ENCODE measurements around the gene SNTB2. TPM values are rescaled to one million over a fixed set of nuclear protein-coding genes. Genes with fewer than 3 reads are reported as not detected.

SNTB2 gene
- total RNA-seq, 4 donors from 2014 or later: 58.0 to 99.5 (median 96.7) TPM

DNA sequence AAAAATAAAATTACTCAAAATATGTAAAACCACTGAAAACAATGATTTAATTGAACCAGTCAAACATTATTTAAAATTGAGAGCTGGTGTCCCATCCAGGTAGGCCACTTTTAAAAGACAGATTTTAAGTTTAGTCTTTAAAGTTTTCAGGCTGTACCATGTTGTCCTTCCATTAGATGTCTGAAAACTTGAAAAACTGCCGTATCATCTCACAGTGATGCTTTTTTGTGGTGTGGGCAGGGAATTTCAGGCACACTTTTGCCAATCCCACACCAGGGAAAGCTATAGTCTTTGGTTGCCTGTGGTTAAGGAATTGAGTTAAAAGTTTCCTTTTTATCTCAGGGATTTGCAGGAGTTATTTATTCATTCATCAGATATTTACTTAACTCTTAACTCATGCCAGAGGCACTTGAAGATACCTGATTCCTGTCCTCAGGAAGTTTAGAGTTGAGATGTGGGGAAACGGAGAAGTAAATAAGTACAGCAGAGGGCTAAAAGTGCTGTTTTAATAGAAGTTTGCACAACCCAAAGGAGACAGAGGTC is 3.2 kb downstream of the SNTB2 start:
- Histone ChIP-seq H3K27ac (peak overlapping the region; percentile 79 to 94 (median 91)), H3K27me3 (no peaks in the 10 kb centered on the region), H3K4me1 (peaks cover 63 to 66% of the 10 kb centered on the region in 2 donors), H3K9me3 (no peaks in the 10 kb centered on the region), H3K36me3 (no peaks in the 10 kb centered on the region), H3K4me3 (replicated peaks in 1 of 3) (no peak overlapping the region)
- WGBS, 2 donors: 65 to 80% methylated on average over 2 of the region's 2 CpGs
- TF ChIP-seq, protein P1, sequence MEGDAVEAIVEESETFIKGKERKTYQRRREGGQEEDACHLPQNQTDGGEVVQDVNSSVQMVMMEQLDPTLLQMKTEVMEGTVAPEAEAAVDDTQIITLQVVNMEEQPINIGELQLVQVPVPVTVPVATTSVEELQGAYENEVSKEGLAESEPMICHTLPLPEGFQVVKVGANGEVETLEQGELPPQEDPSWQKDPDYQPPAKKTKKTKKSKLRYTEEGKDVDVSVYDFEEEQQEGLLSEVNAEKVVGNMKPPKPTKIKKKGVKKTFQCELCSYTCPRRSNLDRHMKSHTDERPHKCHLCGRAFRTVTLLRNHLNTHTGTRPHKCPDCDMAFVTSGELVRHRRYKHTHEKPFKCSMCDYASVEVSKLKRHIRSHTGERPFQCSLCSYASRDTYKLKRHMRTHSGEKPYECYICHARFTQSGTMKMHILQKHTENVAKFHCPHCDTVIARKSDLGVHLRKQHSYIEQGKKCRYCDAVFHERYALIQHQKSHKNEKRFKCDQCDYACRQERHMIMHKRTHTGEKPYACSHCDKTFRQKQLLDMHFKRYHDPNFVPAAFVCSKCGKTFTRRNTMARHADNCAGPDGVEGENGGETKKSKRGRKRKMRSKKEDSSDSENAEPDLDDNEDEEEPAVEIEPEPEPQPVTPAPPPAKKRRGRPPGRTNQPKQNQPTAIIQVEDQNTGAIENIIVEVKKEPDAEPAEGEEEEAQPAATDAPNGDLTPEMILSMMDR (IDR thresholded peaks at IDR 0.05): no peak
- peak in 1 of 2 donors; percentile 3 for TF ChIP-seq POLR2A (IDR thresholded peaks at IDR 0.05)
- intact Hi-C loops (cut with DNase I): no loop called here
- no peak for DNase-seq

DNA sequence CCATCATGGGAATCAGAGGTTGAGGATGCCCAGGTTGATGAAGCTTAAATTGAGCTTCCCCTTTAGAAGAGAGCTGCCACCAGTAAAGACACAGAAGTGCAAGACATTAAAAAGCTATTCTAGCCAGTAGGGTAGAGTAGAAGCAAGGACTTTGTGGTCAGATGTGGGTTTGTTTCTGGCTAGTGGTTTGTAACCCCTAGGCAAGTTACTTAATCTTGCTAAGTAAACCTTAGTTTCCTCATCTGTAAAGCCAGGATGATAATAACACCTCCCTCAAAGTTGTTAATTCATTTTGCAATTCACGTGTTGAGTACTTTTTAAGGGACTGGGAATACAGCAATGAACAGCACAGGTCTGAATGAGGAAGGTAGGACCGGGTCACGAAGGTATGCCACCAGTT is 3.6 kb downstream of the SNTB2 start:
- WGBS, 2 donors: 68 to 78% methylated on average over 3 of the region's 3 CpGs
- intact Hi-C loops (cut with DNase I): no loop called here
- Histone ChIP-seq H3K9me3 (no peaks in the 10 kb centered on the region), H3K27ac (peak overlapping the region; percentile 79 to 94 (median 91)), H3K4me1 (peaks cover 68 to 70% of the 10 kb centered on the region in 2 donors), H3K4me3 (replicated peaks in 1 of 3) (no peak overlapping the region), H3K27me3 (no peaks in the 10 kb centered on the region), H3K36me3 (no peaks in the 10 kb centered on the region)
- DNase-seq: no peak
- TF ChIP-seq, protein P1 (IDR thresholded peaks at IDR 0.05): no peak
- no peak for TF ChIP-seq POLR2A (IDR thresholded peaks at IDR 0.05)

DNA sequence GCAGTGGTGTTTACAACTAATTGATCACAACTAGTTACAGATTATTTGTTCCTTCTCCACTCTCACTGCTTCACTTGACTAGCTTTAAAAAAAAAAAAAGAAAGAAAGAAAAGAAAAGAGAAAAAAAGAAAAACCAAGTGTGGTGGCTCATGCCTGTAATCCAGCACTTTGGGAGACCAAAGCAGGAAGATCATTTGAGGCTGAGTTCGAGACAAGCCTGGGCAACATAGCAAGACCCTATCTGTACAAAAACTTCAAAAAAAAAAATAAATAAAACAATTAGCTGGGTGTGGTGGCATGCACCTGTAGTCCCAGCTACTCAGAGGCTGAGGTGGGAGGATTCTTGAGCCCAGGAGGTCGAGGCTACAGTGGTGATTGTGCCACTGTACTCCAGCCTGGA is 4.2 kb downstream of the SNTB2 start:
- H3K27me3 ChIP-seq: no peaks in the 10 kb centered on the region
- peaks cover 65 to 72% of the 10 kb centered on the region in 2 donors for H3K4me1 ChIP-seq
- H3K9me3 ChIP-seq: no peaks in the 10 kb centered on the region
- DNase-seq: no peak
- WGBS, 2 donors: 84 to 90% methylated on average over 2 of the region's 2 CpGs
- peak overlapping the region; percentile 44 to 94 (median 91) for H3K27ac ChIP-seq
- no peak for TF ChIP-seq POLR2A (IDR thresholded peaks at IDR 0.05)
- TF ChIP-seq, protein P1 (IDR thresholded peaks at IDR 0.05): no peak
- H3K4me3 ChIP-seq (replicated peaks in 1 of 3): no peak overlapping the region
- H3K36me3 ChIP-seq: no peaks in the 10 kb centered on the region
- intact Hi-C loops (cut with DNase I): no loop called here

DNA sequence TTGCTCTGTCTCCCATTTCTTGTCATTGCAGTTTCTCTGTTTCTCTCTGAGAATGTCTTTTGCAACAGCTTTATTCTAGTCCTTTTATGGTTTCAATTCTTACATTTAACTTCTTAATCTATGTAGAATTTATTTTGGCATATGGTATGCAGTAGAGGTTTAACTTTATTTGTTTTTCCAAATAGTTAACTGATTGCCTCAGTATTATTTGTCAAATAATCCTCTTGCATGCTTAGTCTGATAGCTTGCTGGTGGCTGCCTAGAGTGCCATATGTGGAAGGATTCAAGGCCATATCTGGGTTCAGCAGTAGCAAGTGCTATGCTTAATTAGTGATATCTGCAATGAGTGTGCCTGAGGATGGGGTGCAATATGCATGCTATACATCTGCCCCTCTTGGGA is 6.9 kb downstream of the SNTB2 start:
- Histone ChIP-seq H3K27me3 (no peaks in the 10 kb centered on the region), H3K4me1 (peaks cover 66 to 67% of the 10 kb centered on the region in 2 donors), H3K9me3 (no peaks in the 10 kb centered on the region), H3K36me3 (no peaks in the 10 kb centered on the region), H3K4me3 (replicated peaks in 1 of 3) (no peak overlapping the region), H3K27ac (peak overlapping the region in 2 of 3 donors; percentile 31 to 94)
- DNase-seq: no peak
- intact Hi-C loops (cut with DNase I): no loop called here
- no peak for TF ChIP-seq POLR2A (IDR thresholded peaks at IDR 0.05)
- TF ChIP-seq, protein P1 (IDR thresholded peaks at IDR 0.05): no peak

DNA sequence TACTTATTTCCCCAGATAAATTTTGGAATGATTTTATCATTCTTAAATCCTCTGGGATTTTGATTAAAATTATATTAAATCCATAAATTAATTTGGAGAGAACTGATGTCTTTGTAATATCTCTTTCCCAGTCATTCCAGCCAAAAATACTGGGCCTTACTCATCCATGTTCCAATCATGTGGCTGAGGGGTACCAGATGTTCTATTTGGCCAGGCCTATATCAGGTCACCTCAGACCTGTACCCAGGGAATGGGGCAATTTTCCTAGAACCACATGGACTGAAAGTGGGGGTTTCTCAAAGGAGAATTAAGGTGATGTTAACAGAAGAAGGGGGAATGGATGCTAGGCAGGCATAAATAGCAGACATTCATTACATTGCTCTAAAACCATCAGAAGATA is 7.5 kb downstream of the SNTB2 start:
- peaks cover 62 to 63% of the 10 kb centered on the region in 2 donors for H3K4me1 ChIP-seq
- no peaks in the 10 kb centered on the region for H3K27me3 ChIP-seq
- intact Hi-C loops (cut with DNase I): no loop called here
- no peak for TF ChIP-seq POLR2A (IDR thresholded peaks at IDR 0.05)
- TF ChIP-seq, protein P1 (IDR thresholded peaks at IDR 0.05): no peak
- DNase-seq: no peak
- no peak overlapping the region for H3K4me3 ChIP-seq (replicated peaks in 1 of 3)
- H3K9me3 ChIP-seq: no peaks in the 10 kb centered on the region
- H3K36me3 ChIP-seq: no peaks in the 10 kb centered on the region
- peak overlapping the region; percentile 8 to 94 (median 31) for H3K27ac ChIP-seq
